Activated CD4-positive, CD25-positive, alpha-beta regulatory T cell treated with anti-CD3 and anti-CD28 coated beads, Interleukin-2, amount 50 U/mL, for 24 hours (primary cell): ENCODE data around the gene CELA3A.

Experiments used
- ATAC-seq, 2 donors: fragments of 150-1000 bp; cut with Tn5 transposase; one replicate each; pipeline ENCODE4 v1.10.0; 2021; ENCODE audit warnings: mild to moderate bottlenecking in 1 of 2, moderate library complexity in 1 of 2

The CELA3A gene

DNA sequence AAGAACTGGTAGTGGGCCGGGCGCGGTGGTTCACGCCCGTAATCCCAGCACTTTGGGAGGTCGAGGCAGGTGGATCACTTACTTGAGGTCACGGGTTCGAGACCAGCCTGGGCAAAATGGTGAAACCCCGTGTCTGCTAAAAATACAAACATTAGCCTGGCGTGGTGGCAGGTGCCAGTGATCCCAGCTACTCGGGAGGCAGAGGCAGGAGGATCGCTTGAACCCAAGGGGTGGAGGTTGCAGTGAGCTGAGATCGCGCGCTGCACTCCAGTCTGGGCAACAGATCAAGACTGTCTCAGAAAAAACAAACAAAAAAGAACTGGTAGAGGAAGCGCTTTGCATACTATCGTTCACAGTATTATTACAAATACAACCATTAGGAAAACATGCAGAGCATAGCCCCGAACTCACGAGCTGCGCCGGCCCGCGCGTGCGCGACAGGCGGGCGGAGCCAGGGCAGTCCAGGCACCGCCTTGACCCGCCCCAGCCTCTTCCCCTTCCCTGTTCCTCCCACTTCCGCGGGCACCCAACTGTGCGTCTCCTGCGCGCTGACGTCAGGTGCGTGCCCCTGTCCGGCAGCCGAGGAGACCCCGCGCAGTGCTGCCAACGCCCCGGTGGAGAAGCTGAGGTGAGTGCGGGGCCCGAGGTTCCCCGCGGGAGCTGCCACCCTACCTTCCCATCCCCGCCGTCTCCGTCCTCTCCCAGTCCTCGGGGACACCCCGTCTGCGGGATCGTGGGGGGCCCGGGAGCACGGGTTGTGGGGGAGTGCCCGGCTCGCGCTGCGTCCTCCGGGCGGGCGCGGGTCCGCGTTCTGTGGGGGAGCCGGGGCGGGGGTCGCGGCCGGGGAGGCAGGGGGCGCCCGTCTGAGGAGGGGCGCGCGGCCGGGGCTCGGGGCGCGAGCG lies 50.9 kb downstream of the CELA3A start, which contains the start of gene CDC42:
Gene CDC42, plus strand, starts transcription at position 595 of the 902 bp plus-strand sequence. CDS start 25,770 bp downstream, outside the sequence.
- ATAC-seq: peak; percentile 92 to 94

DNA sequence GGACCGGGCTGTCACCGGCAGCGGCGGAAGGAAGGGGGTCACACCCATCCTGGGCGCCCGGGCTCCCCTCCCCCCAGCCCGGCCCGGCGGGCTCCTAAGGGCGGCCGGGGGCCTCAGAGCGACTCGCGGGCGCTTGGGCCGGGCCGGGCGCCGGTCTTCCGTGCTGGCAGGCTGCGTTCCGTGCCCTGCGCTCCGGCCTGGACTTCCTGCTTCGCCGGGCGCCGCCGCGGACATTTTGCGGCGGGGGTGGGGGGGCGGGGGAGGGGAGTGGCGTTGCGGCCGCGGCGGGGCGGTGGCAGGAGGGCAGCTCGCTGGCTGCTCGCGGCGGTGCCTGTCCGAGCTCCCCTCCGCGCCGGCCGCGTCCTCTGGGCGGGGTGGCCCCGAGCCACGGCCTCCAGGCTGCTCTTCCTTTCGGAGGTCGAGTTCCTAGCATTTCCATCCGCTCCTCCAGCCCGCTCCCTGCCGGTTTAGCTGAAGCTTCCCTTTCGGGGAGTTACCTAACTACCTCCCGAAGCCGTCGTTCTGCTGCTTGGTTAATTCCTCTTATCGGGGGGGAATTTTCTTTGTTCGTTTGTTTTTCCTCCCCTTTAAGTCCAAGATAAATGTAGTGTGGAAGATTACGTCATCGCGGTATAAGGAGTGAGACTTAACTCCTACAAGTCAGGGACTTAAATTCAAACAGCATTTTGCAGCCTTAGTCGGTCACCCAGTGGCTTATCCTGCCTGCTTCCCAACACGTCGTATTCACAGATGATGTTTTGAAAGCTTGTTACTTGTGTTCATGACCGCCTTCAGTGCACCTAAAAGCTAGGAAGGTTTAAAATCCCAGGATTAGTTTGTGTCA lies 51.8 kb downstream of the CELA3A start:
- peak; percentile 15 to 22 for ATAC-seq

DNA sequence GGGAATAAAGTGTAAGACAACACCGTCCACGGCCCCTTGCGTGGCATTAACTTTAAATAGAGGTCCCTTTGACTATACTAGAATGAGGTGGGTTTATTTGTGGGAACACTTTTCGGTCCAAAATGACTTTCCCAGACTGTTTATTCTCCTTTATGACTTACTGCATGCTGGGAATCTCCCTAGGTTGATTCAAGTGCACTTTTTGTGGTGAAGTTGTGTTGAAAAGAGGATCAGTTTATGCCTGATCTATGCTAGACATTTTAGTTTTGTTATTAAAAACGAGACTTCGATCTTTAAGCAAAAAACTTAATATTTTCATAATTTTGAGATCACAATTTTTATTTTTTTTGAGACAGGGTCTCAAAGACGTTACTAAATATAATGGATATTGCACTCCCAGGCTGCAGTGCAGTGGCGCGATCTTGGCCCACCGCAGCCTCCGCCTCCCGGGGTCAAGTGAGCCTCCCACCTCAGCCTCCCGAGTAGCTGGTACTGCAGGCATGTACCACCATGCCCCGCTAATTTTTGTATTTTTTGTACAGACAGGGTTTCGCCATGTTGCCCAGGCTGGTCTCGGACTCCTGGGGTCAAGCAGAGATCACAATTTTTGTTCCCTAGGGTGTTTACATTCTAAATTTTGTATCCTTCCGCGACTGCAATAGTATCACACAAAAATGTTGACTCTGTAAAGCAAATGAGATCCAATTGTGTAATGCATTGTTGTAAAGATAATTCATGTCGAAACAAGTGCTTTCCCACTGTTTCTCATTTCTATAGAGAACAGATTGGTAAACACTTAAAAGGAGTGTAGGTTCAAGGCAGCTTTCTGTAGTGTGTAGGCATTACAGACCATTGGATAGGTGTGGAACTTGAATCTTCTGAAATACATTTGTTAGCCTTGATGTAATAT lies 52.7 kb downstream of the CELA3A start:
- ATAC-seq: peak in 1 of 2 donors; percentile 5

DNA sequence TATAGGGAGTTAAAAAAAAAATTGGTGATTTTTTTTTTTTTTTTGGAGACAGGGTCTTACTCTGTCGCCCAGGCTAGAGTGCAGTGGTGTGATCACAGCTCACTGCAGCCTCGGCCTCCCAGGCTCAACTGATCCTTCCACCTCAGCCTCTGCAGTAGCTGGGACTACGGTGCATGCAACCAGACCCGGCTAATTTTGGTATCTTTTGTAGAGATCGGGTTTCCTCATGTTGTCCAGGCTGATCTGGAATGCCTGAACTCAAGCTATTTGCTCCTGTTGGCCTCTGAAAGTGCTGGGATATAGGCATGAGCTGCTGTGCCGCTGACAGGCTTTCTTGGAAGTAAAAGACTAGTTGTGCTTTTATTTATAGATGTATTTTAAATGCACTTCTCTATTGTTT lies 54.0 kb downstream of the CELA3A start:
- no peak for ATAC-seq

DNA sequence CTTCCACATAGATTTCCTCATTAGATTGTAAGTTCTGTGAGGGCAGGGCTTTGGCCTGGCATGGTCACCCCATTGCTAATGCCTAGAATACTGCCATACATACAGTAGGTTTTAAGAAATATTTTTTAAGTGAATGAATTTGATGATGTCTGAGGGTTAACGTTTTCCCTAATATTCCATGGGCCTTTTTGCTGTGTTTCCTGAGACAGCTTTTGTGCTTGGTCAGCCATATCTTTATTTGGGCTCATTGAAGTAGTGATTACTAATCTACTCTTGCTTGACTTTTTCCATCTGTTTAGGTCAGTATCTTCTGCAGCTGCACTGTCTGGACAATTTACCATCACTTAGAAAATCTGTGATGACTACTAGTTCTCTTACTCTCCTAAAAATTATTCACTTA lies 54.6 kb downstream of the CELA3A start:
- ATAC-seq: no peak

- ATAC-seq: no peak
Measured at GRCh38 chr1:22056936-22057335, 55.5 kb downstream of the CELA3A start.

DNA sequence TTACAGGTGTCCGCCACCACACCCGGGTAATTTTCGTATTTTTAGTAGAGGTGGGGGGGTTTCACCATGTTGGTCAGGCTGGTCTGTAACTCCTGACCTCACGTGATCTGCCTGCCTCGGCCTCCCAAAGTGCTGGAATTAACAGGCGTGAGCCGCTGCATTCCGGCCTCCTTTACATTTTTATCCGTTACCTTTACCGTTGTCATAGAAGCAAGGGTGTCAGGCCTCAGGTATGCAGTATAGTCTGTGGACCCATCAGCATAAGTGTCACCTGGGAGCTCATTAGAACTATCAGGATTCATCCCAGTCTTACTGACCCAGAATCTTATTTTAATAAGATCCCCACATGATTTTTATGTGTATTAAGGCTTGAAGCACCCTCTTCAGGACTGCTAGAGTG lies 56.4 kb downstream of the CELA3A start:
- no peak for ATAC-seq
